Liver (tissue), 9 donors: ENCODE results near the gene STAT5A. TPM values are rescaled to one million over a fixed set of nuclear protein-coding genes. Genes with fewer than 3 reads are reported as not detected.

Experiments
- DNase-seq: peaks from one replicate; pipeline ENCODE4 v3.0.0-alpha.2; 2017; ENCODE audit warnings: low spot score
- H3K27ac ChIP-seq, 2 donors: one replicate each; pipeline ENCODE4 v1.7.0; 2013; ENCODE audit warnings: inconsistent platforms in 2 of 2, low read length in 2 of 2, control low read depth in 1 of 2, low read depth in 1 of 2, mild to moderate bottlenecking in 1 of 2
- H3K27me3 ChIP-seq, 4 donors: one replicate each; pipeline versions ENCODE4 v1.6.1 to v1.7.0; 2013; ENCODE audit warnings: low read length in 3 of 4, inconsistent platforms in 1 of 4, mild to moderate bottlenecking in 1 of 4, moderate library complexity in 1 of 4; ENCODE audit not compliant: control insufficient read depth in 4 of 4, insufficient read depth in 4 of 4
- H3K36me3 ChIP-seq, 4 donors: one replicate each; pipeline versions ENCODE4 v1.6.1 to v1.7.0; 2013; ENCODE audit warnings: low read length in 3 of 4, mild to moderate bottlenecking in 3 of 4, low read depth in 1 of 4, moderate library complexity in 1 of 4; ENCODE audit not compliant: control insufficient read depth in 4 of 4, insufficient read depth in 3 of 4
- H3K4me1 ChIP-seq, 4 donors: one replicate each; pipeline versions ENCODE4 v1.6.1 to v1.7.0; 2013; ENCODE audit warnings: low read length in 3 of 4, mild to moderate bottlenecking in 3 of 4, moderate library complexity in 1 of 4; ENCODE audit not compliant: control insufficient read depth in 4 of 4, insufficient read depth in 4 of 4
- H3K4me3 ChIP-seq, 3 donors: one replicate each; pipeline versions ENCODE4 v1.6.1 to v1.7.0; 2013; ENCODE audit warnings: low read length in 3 of 3, control low read depth in 1 of 3, low read depth in 1 of 3, mild to moderate bottlenecking in 1 of 3
- H3K9ac ChIP-seq, 2 donors: one replicate each; pipeline ENCODE4 v1.7.0; 2013; ENCODE audit warnings: low read length in 2 of 2, mild to moderate bottlenecking in 2 of 2, moderate library complexity in 2 of 2, control low read depth in 1 of 2, low read depth in 1 of 2
- H3K9me3 ChIP-seq, 4 donors: one replicate each; pipeline versions ENCODE4 v1.6.1 to v1.7.0; 2013; ENCODE audit warnings: low read length in 3 of 4; ENCODE audit not compliant: control insufficient read depth in 4 of 4
- EGR1 ChIP-seq, 2 donors: IDR thresholded peaks; 2 replicates each; pipeline ENCODE4 v1.6.1; 2016 to 2018; ENCODE audit warnings: antibody characterized with exemption in 2 of 2, low read depth in 2 of 2
- FOXA1 ChIP-seq: IDR thresholded peaks from 2 replicates; pipeline ENCODE4 v1.6.1; 2016; ENCODE audit warnings: antibody characterized with exemption
- FOXA2 ChIP-seq: IDR thresholded peaks from 2 replicates; pipeline ENCODE4 v1.6.1; 2016; ENCODE audit warnings: antibody characterized with exemption
- GABPA ChIP-seq, 2 donors: IDR thresholded peaks in 1 of 2; conservative IDR thresholded peaks in 1 of 2; 2 replicates each; pipeline ENCODE4 v1.6.1; 2016; ENCODE audit warnings: antibody characterized with exemption in 2 of 2, mild to moderate bottlenecking in 1 of 2, moderate library complexity in 1 of 2
- HNF4A ChIP-seq, 2 donors: conservative IDR thresholded peaks; 2 replicates each; pipeline ENCODE4 v1.6.1; 2016; ENCODE audit warnings: antibody characterized with exemption in 2 of 2, mild to moderate bottlenecking in 2 of 2
- HNF4G ChIP-seq: IDR thresholded peaks from 2 replicates; pipeline ENCODE4 v1.6.1; 2016; ENCODE audit warnings: antibody characterized with exemption
- JUND ChIP-seq, 2 donors: IDR thresholded peaks; 2 replicates each; pipeline ENCODE4 v1.6.1; 2016; ENCODE audit warnings: antibody characterized with exemption in 2 of 2
- NR2F2 ChIP-seq: IDR thresholded peaks from 2 replicates; pipeline ENCODE4 v1.6.1; 2016; ENCODE audit warnings: antibody characterized with exemption
- RAD21 ChIP-seq, 2 donors: IDR thresholded peaks; 2 replicates each; pipeline ENCODE4 v1.6.1; 2016; ENCODE audit warnings: antibody characterized with exemption in 2 of 2, mild to moderate bottlenecking in 2 of 2
- RXRA ChIP-seq, 2 donors: IDR thresholded peaks; 2 replicates each; pipeline ENCODE4 v1.6.1; 2017 to 2018; ENCODE audit warnings: antibody characterized with exemption in 2 of 2, mild to moderate bottlenecking in 1 of 2
- SP1 ChIP-seq: IDR thresholded peaks from 2 replicates; pipeline ENCODE4 v1.6.1; 2018; ENCODE audit warnings: antibody characterized with exemption, mild to moderate bottlenecking
- TAF1 ChIP-seq: conservative IDR thresholded peaks from 2 replicates; pipeline ENCODE4 v1.6.1; 2016; ENCODE audit warnings: antibody characterized with exemption, mild to moderate bottlenecking
- YY1 ChIP-seq: IDR thresholded peaks from 2 replicates; pipeline ENCODE4 v1.6.1; 2016; ENCODE audit warnings: antibody characterized with exemption, mild to moderate bottlenecking
- WGBS: extraction: QIAGEN DNeasy Blood & Tissue Kit; methylation state at CpG from one replicate; pipeline ENCODE4 v1.1.7; 2013; 5-methylcytosine and 5-hydroxymethylcytosine counted together
- polyA plus RNA-seq, 2 donors: library from polyadenylated mRNA; stranded (reverse) in 1 of 2; unstranded in 1 of 2; fragments of 200-250 nt in 1 of 2; fragments of >200 nt in 1 of 2; fragmentation: Nextera tagmentation in 1 of 2; extraction: Ambion mirVana in 1 of 2; gene quantifications; one replicate each; pipeline versions ENCODE4 v1.2.1 to v1.2.3, GENCODE V29; 2013 to 2015
- total RNA-seq, 2 donors: library from RNA; depleted of rRNA; stranded (reverse); fragments of >200 nt; gene quantifications; one replicate each; pipeline ENCODE4 v1.2.3, GENCODE V29; 2014
- TF ChIP-seq, protein P1 (sequence below): fragments of 150-350 bp; IDR thresholded peaks from 2 replicates; pipeline ENCODE4 v1.5.1; 2017; ENCODE audit warnings: improper control_type of control experiment, low read depth, low read length; ENCODE audit not compliant: missing input control
- TF ChIP-seq, protein P2 (sequence below): IDR thresholded peaks from 2 replicates; pipeline ENCODE4 v1.6.1; 2016; ENCODE audit warnings: antibody characterized with exemption
- TF ChIP-seq, protein P3 (sequence below): IDR thresholded peaks from 2 replicates; pipeline ENCODE4 v1.6.1; 2016; ENCODE audit warnings: antibody characterized with exemption, mild to moderate bottlenecking
- TF ChIP-seq, protein P4 (sequence below): IDR thresholded peaks from 2 replicates; pipeline ENCODE4 v1.6.1; 2016; ENCODE audit warnings: antibody characterized with exemption
- TF ChIP-seq, protein P5 (sequence below): IDR thresholded peaks from 2 replicates; pipeline ENCODE4 v1.6.1; 2016; ENCODE audit warnings: antibody characterized with exemption
- donor health status: healthy.
- donor health status: healthy.
- donor health status: healthy.
- donor health status: healthy.
- donor health status: healthy.

STAT5A gene
- total and polyA plus RNA-seq, 4 donors: 1.7 to 37.7 (median 8.9) TPM

DNA sequence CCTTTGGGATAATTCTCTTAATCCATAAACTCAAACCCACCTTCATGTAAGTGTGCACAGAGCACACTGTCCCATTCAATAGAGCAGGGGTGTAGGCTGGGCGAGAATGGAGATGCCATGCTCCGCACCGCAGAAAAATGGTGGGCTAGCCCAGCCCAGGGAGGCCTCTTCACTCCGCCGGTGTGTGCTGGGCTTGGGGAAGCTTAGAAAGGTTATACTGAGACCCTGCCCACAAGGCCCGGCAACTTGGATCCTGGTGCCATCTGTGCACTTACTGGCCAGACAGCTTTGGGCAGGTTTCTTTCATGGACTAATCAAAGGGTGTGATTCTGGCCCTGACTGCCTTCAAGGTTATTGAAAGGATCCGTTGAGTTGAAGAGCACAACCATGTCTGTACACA is 3.7 kb upstream of the STAT5A start:
- WGBS: 98% methylated on average over 7 of the region's 7 CpGs
- no peaks in the 10 kb centered on the region for H3K36me3 ChIP-seq
- TF ChIP-seq, protein P1, sequence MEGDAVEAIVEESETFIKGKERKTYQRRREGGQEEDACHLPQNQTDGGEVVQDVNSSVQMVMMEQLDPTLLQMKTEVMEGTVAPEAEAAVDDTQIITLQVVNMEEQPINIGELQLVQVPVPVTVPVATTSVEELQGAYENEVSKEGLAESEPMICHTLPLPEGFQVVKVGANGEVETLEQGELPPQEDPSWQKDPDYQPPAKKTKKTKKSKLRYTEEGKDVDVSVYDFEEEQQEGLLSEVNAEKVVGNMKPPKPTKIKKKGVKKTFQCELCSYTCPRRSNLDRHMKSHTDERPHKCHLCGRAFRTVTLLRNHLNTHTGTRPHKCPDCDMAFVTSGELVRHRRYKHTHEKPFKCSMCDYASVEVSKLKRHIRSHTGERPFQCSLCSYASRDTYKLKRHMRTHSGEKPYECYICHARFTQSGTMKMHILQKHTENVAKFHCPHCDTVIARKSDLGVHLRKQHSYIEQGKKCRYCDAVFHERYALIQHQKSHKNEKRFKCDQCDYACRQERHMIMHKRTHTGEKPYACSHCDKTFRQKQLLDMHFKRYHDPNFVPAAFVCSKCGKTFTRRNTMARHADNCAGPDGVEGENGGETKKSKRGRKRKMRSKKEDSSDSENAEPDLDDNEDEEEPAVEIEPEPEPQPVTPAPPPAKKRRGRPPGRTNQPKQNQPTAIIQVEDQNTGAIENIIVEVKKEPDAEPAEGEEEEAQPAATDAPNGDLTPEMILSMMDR: no peak
- TF ChIP-seq EGR1 (IDR thresholded peaks at IDR 0.05; ENCODE audit: low read depth in 2 of 2) (no peak), RAD21 (IDR thresholded peaks at IDR 0.05) (no peak), RXRA (IDR thresholded peaks at IDR 0.05) (no peak), YY1 (no peak), HNF4A (conservative IDR thresholded peaks at IDR 0.05) (no peak), SP1 (no peak), HNF4G (no peak), FOXA1 (no peak), JUND (IDR thresholded peaks at IDR 0.05) (no peak), TAF1 (no peak), FOXA2 (no peak), NR2F2 (no peak), GABPA (IDR thresholded peaks at IDR 0.05 in 1 of 2, conservative IDR thresholded peaks at IDR 0.05 in 1 of 2) (no peak)
- TF ChIP-seq, protein P2, sequence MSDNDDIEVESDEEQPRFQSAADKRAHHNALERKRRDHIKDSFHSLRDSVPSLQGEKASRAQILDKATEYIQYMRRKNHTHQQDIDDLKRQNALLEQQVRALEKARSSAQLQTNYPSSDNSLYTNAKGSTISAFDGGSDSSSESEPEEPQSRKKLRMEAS: no peak
- TF ChIP-seq, protein P3, sequence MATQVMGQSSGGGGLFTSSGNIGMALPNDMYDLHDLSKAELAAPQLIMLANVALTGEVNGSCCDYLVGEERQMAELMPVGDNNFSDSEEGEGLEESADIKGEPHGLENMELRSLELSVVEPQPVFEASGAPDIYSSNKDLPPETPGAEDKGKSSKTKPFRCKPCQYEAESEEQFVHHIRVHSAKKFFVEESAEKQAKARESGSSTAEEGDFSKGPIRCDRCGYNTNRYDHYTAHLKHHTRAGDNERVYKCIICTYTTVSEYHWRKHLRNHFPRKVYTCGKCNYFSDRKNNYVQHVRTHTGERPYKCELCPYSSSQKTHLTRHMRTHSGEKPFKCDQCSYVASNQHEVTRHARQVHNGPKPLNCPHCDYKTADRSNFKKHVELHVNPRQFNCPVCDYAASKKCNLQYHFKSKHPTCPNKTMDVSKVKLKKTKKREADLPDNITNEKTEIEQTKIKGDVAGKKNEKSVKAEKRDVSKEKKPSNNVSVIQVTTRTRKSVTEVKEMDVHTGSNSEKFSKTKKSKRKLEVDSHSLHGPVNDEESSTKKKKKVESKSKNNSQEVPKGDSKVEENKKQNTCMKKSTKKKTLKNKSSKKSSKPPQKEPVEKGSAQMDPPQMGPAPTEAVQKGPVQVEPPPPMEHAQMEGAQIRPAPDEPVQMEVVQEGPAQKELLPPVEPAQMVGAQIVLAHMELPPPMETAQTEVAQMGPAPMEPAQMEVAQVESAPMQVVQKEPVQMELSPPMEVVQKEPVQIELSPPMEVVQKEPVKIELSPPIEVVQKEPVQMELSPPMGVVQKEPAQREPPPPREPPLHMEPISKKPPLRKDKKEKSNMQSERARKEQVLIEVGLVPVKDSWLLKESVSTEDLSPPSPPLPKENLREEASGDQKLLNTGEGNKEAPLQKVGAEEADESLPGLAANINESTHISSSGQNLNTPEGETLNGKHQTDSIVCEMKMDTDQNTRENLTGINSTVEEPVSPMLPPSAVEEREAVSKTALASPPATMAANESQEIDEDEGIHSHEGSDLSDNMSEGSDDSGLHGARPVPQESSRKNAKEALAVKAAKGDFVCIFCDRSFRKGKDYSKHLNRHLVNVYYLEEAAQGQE: no peak
- TF ChIP-seq, protein P4, sequence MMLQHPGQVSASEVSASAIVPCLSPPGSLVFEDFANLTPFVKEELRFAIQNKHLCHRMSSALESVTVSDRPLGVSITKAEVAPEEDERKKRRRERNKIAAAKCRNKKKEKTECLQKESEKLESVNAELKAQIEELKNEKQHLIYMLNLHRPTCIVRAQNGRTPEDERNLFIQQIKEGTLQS: no peak
- TF ChIP-seq, protein P5, sequence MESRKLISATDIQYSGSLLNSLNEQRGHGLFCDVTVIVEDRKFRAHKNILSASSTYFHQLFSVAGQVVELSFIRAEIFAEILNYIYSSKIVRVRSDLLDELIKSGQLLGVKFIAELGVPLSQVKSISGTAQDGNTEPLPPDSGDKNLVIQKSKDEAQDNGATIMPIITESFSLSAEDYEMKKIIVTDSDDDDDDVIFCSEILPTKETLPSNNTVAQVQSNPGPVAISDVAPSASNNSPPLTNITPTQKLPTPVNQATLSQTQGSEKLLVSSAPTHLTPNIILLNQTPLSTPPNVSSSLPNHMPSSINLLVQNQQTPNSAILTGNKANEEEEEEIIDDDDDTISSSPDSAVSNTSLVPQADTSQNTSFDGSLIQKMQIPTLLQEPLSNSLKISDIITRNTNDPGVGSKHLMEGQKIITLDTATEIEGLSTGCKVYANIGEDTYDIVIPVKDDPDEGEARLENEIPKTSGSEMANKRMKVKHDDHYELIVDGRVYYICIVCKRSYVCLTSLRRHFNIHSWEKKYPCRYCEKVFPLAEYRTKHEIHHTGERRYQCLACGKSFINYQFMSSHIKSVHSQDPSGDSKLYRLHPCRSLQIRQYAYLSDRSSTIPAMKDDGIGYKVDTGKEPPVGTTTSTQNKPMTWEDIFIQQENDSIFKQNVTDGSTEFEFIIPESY: no peak
- DNase-seq: no peak
- no peak overlapping the region for H3K27ac ChIP-seq
- no peak overlapping the region for H3K9ac ChIP-seq
- H3K4me1 ChIP-seq: peaks cover 0 to 20% (median 7%) of the 10 kb centered on the region in 4 donors
- H3K4me3 ChIP-seq: no peak overlapping the region
- H3K27me3 ChIP-seq: no peaks in the 10 kb centered on the region
- H3K9me3 ChIP-seq: no peaks in the 10 kb centered on the region
